Tibial nerve (tissue), 4 donors: Measurements from ENCODE around the gene PTPRM.

Experiments
- EP300 ChIP-seq, 2 donors: sonication (generic); formaldehyde crosslinking; IDR thresholded peaks; one replicate each; pipeline ENCODE4 v1.6.1; 2017; ENCODE audit warnings: antibody characterized with exemption in 2 of 2, mild to moderate bottlenecking in 1 of 2
- POLR2A ChIP-seq, 2 donors: fragments of 450-650 bp; IDR thresholded peaks; one replicate each; pipeline ENCODE4 v1.6.1; 2017; ENCODE audit warnings: antibody characterized with exemption in 2 of 2, mild to moderate bottlenecking in 2 of 2, moderate library complexity in 2 of 2
- TF ChIP-seq, protein P1 (sequence below), 5 experiments: fragments of 200-600 bp in 3 of 5; fragments of 450-650 bp in 2 of 5; sonication (generic) in 3 of 5; IDR thresholded peaks; one replicate each; pipeline ENCODE4 v1.5.1; 2016 to 2019; ENCODE audit warnings: antibody characterized with exemption in 5 of 5, mild to moderate bottlenecking in 3 of 5, moderate library complexity in 2 of 5

GRCh38 chr18:7524786-7525185 is 42.3 kb upstream of the PTPRM start:
- TF ChIP-seq, protein P1, sequence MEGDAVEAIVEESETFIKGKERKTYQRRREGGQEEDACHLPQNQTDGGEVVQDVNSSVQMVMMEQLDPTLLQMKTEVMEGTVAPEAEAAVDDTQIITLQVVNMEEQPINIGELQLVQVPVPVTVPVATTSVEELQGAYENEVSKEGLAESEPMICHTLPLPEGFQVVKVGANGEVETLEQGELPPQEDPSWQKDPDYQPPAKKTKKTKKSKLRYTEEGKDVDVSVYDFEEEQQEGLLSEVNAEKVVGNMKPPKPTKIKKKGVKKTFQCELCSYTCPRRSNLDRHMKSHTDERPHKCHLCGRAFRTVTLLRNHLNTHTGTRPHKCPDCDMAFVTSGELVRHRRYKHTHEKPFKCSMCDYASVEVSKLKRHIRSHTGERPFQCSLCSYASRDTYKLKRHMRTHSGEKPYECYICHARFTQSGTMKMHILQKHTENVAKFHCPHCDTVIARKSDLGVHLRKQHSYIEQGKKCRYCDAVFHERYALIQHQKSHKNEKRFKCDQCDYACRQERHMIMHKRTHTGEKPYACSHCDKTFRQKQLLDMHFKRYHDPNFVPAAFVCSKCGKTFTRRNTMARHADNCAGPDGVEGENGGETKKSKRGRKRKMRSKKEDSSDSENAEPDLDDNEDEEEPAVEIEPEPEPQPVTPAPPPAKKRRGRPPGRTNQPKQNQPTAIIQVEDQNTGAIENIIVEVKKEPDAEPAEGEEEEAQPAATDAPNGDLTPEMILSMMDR (IDR thresholded peaks at IDR 0.05) = no peak
- no peak for TF ChIP-seq POLR2A (IDR thresholded peaks at IDR 0.05)
- no peak for TF ChIP-seq EP300 (IDR thresholded peaks at IDR 0.05)
